Adrenal gland (tissue), 5 donors: ENCODE data around the gene LIPG.
"Not testable (repeated sequence)": the region's sequence is repeated elsewhere in the genome, so short reads cannot be mapped to it uniquely, and the experiment has no call there.

Experiments used
- CTCF ChIP-seq, 6 experiments: fragments of 450-650 bp in 4 of 6; fragments of 200-600 bp in 2 of 6; sonication (generic) in 1 of 6; IDR thresholded peaks; 1 replicate in 5 of 6; 2 replicates in 1 of 6; pipeline versions ENCODE4 v1.5.1 to v1.8.0; 2016 to 2021; ENCODE audit warnings: antibody characterized with exemption in 6 of 6, mild to moderate bottlenecking in 2 of 6, moderate library complexity in 1 of 6
- POLR2A ChIP-seq, 2 donors: fragments of 450-650 bp; IDR thresholded peaks; one replicate each; pipeline ENCODE4 v1.6.1; 2017; ENCODE audit warnings: antibody characterized with exemption in 2 of 2, mild to moderate bottlenecking in 2 of 2, moderate library complexity in 1 of 2
- donor health status: DM: no; HTN: no; CAD: no.

- not testable (repeated sequence) for TF ChIP-seq CTCF, POLR2A (IDR thresholded peaks at IDR 0.05)
Observed at GRCh38 chr18:49584951-49585350, 23.1 kb downstream of the LIPG start.
